Activated CD8-positive, alpha-beta memory T cell treated with anti-CD3 and anti-CD28 coated beads, Interleukin-2, amount 50 U/mL, for 1 hour (primary cell): ENCODE results near the gene SCOC.
"Not testable (repeated sequence)": the region's sequence is repeated elsewhere in the genome, so short reads cannot be mapped to it uniquely, and the experiment has no call there.

Source experiments
- DNase-seq: peaks from one replicate; pipeline ENCODE4 v3.0.0-alpha.2; 2020; ENCODE audit errors: extremely low read depth

Gene SCOC

GRCh38 chr4:140361099-140361498 lies 12.3 kb upstream of the SCOC start:
- no peak for DNase-seq

GRCh38 chr4:140363051-140363450 lies 10.4 kb upstream of the SCOC start:
- DNase-seq = no peak

GRCh38 chr4:140363558-140363957 lies 9.9 kb upstream of the SCOC start:
- DNase-seq = no peak

- DNase-seq = no peak
Observed at GRCh38 chr4:140367738-140368137, 5.7 kb upstream of the SCOC start.

DNA sequence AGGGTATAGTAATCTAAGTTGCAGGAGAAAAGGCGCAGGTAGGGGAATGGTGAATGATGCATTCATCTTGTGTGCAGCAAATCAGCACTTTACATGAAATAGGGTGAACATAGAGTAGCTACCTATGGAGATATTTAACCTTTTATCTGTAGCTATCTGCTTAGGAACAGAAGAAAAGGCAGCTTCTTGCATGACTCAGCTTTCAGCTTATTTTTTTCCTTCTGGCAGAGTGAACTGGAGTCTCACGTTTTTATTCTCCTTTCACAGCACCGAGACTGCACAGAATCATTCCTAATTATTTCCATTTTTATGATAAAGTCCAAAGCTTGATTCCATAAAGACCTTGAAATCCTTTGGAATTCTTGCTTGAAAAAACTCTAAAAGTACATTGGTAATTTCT lies 4.8 kb upstream of the SCOC start:
- DNase-seq = no peak

- DNase-seq = no peak
Observed at GRCh38 chr4:140372751-140373327, 607 bp upstream of the SCOC start.

DNA sequence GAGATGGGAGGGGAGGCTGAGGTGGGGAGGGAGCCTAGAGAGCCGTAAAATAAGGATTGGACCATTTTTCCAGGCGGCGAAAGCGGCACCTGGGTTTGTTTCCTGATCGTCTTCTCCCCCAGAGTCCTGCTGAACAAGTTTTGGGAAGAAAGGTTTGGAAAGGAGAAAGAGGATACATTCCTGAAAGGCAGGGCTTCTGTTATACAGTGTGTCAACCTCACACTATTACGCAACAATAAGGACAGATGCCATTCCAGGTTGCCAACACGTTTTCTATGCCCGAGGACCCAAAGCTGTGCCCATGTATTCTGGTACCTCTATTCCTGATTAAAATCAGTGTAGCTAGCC lies 658 bp downstream of the SCOC start:
- DNase-seq = no peak

DNA sequence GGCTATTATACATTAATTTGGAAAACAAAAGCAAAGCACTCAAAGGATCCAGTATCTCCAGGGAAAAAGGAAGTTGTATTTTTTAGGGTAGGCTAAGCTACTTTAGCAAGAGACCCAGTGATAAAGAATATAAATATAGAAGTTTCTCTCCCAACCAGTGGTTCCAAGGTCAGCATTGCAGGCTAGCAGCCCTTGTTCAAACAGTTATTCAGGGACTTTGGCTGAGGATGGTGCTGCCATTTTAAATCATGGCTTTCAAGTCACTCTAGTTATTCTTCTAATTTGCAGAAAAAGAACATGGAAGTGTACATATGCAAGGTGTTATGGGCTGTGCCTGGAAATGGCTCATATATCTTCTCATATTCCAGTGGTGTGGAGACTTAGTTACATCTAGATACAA lies 9.3 kb downstream of the SCOC start:
- no peak for DNase-seq

GRCh38 chr4:140388015-140388414 lies 14.6 kb downstream of the SCOC start:
- DNase-seq = no peak

GRCh38 chr4:140395668-140396067 lies 22.2 kb downstream of the SCOC start:
- DNase-seq = no peak

DNA sequence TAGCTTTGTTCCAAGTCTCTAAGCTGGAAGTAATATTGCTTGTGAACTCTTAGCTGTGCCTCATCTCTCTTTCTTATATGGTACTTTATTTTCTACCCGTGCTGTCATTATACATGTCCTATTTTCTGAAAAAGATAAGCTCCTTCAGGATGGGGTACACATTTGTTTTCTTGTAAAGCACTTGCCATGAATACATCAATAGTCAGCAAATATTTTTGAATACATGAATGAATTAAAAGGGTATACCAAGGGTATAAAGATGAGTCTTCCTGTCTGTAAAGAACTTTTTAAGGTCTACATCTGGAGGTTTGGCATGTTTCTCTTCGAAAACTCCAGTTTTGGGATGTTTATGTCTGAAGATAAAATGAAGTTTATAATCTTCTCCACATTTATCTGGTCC lies 26.7 kb downstream of the SCOC start:
- no peak for DNase-seq

DNA sequence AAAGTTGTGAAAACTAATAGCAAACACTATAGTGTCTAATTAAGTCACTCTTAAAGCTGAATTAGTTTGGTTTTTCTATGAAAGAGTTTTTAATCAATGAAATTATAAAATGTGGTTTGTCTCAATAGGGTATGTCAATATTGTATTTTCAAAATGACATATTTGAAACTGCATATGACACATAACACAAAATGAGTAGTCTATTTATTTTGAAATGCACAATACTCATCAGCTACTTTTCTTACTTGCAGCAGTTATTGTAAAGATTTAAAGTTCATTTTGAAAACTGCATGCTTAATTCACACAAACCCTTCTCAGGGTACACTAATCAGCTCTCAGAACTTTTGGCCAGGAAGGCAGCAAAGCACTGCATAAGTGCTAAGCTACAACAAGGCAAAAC lies 32.8 kb downstream of the SCOC start:
- no peak for DNase-seq

- no peak for DNase-seq
Observed at GRCh38 chr4:140408974-140409373, 35.5 kb downstream of the SCOC start.

GRCh38 chr4:140413130-140413969 lies 39.9 kb downstream of the SCOC start:
- not testable (repeated sequence) for DNase-seq

DNA sequence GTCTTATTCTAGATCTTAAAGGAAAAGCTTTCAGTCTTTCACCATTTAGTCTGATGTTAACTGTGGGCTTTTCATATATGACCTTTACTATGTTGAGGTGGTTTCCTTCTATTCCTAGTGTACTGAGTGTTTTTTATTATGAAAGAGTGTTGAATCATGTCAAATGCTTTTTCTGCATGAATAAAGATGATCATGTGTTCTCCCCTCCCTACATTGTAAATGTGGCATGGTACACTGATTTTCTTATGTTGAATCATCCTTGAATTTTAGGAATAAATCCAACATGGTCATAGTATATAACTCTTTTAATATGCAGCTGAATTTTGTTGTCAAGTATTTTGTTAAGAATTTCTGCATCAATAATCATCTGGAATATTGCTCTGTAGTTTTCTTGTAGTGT lies 49.7 kb downstream of the SCOC start:
- no peak for DNase-seq

GRCh38 chr4:140426610-140427105 lies 53.2 kb downstream of the SCOC start:
- no peak for DNase-seq

- no peak for DNase-seq
Observed at GRCh38 chr4:140427106-140427918, 53.9 kb downstream of the SCOC start, which contains the start of gene CLGN. Gene CLGN (minus strand): TSS chr4:140427648. CDS start chr4:140413078, 14,570 bp downstream.

DNA sequence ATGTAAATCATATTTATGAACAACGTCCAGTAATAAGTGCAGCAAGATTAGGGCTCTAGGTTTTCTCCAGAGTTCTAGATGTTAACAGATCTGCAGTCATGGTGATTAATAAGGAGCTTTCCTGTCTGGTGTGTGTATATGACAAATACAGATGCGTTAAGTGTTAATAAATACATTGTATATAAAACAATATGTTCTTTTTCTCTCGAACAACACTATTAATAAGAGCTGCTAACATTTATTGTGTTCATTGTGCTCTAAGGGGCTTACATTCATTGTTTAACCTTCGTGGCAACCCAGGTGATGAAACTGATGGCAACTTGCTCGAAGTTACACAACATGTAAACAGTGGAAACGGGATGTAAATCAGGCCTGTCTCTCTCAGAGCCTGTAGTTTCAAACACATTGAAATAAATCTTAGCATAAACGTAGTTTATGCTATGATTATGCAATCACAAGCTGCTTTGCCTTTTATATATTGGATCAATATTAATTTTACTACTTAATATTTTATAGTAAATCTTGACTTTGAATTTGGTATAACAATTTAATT lies 54.5 kb downstream of the SCOC start:
- no peak for DNase-seq
